Ecto neural progenitor cell (in vitro differentiated cells): ENCODE results near the gene LRRC8E.
A peak's percentile ranks its signal among the peaks of the same experiment; 100 is the strongest.
"Not testable (repeated sequence)": the region's sequence is repeated elsewhere in the genome, so short reads cannot be mapped to it uniquely, and the experiment has no call there.

Source experiments
- DNase-seq: peaks from one replicate; pipeline ENCODE4 v3.0.0-alpha.2; 2018; ENCODE audit warnings: low spot score

The LRRC8E gene

DNA sequence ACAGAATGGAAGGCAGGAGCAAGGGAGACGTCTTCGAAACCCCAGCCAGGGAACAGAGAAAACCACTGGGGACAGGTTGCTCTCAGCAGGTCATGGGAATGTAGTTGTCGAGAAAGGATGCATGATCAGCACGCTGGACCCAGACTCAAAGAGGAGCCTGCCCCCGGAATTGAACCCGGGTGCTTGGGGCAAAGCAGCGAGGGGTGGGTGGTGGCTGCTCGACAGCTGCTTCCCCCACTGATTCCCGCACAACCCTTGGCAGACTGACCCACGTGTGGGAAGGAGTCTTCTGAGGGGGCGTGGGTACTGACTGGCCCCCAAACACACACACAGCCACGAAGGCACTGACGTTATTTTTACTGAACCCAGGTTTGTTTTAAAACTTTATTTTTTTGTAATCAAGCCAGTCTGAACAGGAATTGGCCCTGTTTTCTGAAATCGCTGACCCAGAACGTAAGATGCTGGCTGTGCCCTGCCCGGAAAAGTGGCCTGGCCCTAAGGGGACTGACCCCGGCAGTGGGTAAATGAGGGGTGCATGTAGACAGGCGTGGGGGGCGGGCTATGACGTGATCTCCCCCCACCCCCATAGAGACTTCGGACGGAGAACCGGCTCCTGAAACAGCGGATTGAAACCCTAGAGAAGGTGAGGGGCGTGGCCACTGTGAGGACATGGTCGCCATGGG is 32.7 kb upstream of the LRRC8E start:
- no peak for DNase-seq

DNA sequence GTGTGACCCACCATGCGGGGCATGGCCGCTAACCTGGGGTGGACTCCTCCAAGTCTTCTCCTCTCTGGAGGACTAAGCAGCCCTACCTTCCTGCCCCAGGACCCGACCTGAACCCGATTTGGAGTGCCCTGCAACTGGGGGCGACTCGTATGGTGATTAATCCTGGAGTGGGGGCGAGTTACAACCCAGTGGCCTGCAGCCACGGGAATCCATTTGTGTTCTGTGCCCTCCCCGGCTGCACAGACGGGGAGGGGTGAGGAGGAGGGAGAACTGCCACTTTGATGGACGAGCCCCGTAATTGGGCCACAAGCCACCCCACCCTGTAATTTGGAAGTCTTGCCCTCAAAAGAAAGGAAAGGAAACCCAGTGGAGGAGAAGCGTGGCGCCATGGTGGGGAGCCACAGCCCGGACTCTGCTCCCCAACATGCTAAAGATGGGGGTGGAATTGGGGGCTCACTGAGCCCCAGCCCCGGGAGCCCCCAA is 32.2 kb upstream of the LRRC8E start:
- no peak for DNase-seq

DNA sequence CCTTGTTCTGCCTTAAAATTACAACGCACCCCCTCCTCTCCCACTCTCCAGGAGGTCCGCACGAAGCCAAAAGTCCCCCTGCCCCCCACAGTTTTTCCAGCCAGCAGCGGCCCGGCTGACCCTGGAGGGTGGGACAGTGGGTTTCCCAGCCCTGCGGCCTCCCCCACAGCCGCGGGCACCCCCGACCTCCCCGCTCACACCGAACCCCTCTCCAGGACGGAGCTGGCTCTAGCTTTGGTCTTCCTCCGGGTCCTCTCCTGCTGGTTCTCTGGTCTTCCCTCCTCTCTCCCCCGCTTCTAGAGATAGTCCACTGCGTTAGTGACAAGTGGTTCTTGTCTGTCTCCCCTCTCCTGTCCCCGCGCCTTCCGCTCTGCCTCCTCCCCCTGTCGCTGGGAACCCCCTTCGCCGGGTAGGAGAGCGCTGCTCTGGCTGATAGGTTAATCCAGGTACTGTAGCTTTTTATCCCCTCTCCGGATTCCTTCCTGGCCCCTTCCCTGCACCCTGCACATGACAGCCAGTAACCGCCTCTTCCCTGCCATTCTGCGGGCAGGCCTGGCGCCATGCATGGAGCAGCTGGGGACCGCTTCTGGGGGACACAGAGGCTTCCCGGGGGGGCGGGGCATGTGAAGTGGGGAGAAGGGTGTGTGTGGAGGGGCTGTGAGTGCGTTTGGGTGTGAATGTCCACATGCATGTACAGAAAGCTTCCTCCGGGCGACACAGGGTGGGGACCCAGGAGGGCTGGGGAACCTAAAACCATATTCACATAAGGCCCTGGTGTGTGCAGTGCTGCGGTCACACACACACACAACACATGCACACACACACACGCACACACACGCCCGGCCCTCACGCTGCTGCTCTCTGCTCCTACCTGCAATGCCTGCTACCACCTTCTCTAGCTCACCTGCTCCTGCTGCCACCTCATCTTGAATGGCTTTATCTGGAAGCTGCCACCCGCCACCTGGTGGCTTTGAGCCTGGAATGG is 31.3 kb upstream of the LRRC8E start:
- no peak for DNase-seq

DNA sequence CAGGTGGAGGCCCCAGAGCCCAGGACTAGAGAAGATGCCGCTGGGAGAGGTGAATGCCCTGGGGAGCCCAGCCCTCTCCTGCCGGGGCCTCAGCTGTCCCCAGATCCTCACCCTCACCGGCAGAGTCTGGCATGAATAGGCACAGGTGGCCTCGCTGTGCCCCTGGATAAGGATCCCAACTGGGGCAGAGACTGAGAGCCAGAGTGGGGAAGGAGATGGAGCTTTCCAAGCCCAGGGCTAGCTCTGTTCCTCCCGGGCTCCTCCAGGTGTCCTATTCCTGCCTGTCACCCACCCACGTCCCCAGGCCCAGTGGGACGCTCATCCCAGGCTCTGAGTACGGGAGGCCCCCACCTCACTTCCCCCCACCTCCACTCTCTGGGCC is 30.6 kb upstream of the LRRC8E start:
- no peak for DNase-seq

DNA sequence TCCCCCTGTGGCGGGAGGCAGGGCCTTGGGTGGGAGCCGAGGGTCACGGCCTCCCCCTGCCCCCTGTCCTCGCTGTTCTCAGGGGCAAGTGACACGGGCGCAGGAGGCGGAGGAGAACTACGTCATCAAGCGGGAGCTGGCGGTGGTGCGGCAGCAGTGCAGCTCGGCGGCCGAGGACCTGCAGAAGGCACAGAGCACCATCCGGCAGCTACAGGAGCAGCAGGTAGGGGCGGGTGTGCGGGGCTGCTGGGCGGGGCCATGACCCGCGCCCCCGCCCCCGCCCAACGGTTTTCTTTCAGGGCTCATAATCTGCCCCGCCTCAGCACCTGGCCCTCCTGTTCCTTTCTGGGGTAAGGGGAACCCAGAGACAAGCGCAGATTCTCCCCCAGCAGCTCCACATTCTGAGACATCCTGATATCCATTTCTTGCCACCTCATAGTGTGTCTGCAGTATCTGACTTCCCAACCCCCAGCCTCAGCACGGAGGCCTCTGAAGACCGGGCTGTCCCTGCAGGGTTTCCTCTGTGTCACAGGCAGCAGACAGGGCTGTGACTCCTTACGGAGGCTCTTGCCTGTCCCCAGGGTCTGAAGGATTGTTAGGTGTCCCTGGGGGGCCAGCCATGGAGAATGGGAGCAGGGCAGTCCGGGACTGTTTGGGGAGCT is 30.1 kb upstream of the LRRC8E start:
- peak; percentile 84 for DNase-seq

DNA sequence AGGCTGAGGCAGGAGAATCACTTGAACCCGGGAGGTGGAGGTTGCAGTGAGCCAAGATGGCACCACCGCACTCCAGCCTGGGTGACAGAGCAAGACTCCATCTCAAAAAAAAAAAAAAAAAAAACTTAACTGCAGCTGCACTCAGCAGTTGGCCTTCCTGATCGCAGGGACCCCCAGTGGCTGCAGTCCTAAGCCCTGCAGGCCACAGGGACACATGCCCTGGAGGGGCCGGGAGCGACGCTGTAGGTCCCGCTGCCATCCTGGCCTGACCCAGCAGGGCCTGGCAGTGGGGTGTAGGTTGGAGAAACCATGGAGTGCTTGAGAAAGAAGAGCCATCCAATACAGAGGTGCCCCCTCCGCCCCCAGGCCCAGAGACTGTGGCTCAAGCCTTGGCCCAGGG is 29.2 kb upstream of the LRRC8E start:
- not testable (repeated sequence) for DNase-seq

DNA sequence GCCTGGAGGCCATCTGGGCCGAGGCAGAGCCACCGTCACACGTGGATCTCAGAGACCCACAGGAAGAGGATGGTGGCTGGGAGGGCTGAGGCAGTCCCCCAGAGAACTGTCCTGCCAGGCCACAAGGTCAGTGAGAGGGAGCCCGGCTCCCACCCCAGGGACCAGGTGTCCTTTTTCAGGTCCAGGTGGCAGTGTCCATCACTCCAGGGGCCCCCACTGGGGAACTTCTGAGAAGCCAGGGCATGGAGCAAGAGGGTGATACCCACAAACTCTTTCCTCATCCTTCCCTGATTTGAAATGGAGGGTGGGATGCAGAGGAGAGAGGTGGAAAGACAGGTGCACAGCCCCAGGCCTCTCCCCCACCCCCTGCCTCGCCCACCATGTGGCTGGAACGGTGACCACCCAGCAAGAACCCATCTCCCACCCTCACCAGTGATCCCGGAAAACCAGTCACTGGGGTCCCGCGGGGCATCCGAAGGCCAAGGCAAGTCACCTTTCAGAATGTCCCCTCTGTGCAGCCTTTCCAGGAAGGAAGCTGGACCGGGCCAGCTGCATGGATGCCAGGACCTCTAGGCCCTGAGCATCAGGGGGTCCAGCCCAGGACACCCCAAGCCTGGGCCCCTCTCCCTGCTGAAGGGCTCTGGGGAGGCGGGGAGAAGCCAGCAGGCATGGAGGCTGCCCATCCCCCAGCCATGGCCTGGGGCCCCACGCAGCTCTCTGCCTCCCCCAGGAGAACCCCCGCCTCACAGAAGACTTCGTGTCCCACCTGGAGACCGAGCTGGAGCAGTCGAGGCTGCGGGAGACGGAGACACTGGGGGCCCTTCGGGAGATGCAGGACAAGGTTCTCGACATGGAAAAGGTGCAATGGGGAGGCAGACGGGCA is 28.2 kb upstream of the LRRC8E start:
- no peak for DNase-seq

DNA sequence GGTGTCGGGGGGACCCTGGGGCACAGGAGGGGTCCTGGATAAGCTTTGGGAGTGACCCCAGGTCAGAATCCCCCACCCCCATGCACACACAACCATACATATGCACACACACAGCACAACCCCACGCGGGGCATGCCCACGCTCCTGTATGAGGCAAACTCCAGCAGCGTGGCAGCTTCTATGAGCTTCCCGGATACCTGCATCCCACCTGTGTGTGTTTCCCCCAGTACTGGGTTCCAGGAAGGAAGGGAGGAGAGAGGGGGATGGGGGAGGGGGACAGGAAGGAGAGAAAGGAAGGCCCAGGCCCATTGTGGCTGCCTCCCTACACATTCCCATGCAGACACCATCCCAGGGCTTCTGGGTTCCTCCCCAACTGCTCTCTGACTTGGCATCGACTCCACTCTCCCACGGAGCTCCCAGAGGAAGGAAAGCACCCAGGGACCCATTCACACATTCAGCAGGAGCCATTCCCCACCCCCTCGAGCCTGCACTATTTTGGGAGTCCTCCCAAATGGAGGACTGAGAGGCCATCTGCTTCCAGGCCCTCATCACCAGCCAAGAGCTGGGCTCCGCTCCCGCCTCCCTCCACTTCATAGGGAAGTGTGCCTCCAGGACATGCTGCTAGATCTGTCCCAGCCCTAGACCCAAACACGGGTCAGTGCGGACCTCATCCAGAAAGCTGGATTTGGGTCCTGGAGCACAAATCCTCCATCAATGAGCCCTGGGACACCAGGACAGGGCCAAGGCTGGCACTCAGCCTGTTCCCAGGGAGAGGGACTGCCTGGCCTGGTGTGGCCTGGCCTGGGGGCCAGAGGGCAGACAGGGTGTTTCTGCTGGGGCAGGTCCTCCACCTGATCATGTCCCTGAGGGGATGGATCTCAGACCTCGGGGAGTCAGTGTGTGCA is 27.3 kb upstream of the LRRC8E start:
- no peak for DNase-seq

DNA sequence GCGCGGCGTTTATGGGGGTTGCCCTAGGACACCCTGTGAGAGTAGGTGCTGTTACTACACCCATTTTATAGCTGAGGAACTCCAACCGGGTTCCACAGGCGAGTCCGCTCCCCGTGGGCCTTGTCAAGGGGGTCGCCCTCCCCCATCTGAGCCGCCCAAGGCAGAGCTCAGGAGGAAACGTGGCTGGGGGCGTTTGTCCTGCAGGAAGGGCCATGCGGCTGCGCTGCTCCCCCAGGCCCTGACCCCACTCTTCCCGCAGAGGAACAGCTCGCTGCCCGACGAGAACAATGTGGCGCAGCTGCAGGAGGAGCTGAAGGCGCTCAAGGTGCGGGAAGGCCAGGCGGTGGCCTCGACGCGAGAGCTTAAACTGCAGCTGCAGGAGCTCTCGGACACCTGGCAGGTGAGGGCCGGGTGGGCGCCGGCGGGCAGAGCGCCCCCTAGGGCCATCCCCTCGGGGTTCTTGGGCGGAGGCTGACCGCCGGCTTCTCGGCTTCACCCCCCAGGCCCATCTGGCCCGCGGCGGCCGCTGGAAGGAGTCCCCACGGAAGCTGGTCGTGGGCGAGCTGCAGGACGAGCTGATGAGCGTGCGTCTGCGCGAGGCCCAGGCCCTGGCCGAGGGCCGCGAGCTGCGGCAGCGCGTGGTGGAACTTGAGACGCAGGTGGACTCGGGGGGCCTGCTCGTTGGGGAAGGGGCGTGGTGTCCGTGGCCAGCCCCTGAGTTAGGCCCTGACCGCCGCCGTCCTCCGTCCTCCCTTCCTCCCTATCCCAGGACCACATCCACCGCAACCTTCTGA is 26.5 kb upstream of the LRRC8E start:
- DNase-seq: peak; percentile 68

DNA sequence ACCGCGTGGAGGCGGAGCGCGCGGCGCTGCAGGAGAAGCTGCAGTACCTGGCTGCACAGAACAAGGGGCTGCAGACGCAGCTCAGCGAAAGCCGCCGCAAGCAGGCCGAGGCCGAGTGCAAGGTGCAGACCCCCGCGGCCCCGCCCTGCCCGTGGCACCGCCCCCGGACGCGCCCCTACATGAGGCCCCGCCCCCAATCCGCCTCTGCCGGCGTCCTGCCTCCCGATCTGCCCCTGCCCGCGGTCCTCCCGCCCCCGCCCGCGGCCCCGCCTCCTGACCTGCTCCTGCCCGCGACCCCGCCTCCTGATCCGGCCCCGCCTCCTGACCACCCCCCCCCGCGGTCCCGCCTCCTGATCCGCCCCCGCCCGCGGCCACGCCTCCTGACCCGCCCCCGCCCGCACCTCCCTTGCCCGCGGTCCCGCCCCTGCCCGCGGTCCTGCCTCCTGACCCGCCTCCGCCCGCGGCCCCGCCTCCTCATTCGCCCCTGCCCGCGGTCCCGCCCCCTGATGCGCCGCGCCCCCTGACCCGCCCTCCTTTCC is 25.8 kb upstream of the LRRC8E start:
- DNase-seq: peak; percentile 98

DNA sequence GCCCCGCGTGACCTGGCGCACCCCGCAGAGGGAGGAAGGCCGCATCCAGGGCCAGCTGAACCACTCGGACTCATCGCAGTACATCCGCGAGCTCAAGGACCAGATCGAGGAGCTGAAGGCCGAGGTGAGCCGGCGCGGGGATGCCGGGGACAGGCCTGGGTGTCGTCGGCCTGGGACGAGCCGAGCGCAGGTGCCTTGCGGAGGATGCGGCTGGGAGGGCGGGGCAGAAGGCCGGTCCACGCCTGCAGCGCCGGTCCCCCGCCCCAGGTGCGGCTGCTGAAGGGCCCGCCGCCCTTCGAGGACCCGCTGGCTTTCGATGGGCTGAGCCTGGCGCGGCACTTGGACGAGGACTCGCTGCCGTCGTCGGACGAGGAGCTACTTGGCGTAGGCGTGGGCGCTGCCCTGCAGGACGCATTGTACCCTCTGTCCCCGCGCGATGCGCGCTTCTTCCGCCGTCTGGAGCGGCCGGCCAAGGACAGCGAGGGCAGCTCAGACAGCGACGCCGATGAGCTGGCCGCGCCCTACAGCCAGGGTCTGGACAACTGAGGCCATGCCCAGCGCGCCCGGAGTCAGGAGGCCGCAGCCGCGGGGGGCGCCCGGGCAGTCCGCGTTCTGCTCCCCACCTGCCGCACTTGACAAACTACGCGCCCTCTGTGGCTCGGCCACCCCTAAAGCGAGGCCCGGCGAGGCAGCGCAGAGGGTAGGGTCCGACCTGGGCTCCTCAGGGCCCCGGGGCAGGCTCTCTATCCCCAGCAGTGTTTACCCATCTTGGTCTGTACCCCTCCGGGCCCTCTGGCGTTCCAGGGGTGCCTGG is 24.9 kb upstream of the LRRC8E start:
- DNase-seq: no peak

DNA sequence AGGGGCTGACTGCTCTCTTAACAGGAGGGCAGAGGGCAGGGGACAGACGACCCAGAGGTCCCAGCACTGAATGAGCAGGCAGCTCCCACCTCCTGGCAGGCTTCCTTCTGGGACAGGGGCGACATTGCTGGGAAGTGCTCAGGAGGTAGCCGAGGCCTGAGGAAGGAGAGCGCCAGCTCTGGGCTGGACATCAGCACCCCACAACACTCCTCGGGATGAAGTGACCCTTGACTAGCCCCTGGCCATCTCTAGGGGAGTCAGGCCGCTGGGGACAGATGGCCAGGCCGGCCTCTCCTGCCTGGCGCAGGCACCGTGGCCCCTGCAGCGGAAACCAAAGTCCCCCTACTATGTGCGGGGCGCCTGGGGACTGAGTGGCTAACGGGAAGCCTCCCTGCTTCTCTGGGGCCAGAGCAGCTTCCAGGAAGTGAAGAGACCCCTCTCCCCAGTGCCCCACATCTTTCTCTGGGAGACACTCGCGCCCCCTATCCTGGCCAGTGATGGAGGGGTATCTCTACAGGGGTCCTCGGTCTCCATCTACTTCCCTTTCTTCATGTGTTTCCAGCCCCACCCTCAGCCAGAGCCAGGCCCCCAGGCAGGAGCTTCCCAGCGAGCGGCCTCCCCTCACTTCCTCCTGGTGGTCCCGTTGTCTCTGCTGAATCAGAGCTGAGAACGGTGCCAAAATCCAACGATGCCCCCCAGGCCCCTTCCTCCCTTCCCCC is 24.2 kb upstream of the LRRC8E start:
- no peak for DNase-seq

DNA sequence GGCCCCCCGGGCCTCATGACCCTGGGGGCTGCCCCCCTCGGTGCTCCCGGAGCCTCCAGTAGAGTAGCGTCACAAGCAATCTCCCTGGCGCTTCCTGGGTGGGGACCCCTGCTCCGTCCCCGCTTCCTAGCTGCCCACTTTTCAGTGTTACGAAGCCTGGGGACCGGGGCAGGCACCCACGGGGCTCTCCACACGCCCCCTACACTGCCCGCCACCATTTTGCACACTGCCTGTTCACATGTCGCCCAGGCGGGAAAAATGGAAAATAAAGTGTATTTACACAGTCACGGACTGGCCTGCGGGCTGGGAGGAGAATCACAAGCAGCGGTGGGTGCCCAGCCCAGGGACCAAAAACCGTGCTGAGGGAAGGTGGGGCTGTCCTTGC is 23.6 kb upstream of the LRRC8E start:
- DNase-seq: no peak

DNA sequence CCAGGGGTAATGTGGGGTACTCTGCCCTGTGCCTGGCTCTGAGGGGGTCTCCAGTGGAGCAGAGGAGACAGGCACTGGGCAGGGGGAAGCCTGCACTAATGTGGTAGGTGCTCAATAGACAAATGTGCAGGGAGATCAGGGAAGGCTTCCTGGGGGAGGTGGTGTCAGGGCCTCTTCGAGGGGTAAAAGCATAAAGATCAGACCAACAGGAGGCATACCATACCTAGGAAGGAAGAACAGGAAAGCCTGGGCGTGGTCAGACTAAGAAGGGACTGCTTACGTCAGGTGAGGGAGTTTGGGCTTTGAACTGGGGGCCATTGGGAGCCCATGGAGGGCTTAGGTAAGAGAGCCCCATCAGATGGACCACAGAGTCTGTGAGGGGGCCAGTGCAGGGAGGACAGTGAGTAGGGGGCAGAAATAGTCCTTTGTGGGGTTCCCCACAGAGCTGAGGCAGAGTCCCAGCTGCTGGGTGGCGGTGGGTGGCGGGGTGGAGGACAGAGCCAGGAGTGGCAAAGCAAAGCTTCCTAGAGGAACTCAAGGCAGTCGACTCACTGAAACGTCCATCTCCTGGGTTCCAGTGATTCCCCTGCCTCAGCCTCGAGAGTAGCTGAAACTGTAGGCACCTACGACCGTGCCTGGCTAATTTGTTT is 22.9 kb upstream of the LRRC8E start:
- DNase-seq: no peak

DNA sequence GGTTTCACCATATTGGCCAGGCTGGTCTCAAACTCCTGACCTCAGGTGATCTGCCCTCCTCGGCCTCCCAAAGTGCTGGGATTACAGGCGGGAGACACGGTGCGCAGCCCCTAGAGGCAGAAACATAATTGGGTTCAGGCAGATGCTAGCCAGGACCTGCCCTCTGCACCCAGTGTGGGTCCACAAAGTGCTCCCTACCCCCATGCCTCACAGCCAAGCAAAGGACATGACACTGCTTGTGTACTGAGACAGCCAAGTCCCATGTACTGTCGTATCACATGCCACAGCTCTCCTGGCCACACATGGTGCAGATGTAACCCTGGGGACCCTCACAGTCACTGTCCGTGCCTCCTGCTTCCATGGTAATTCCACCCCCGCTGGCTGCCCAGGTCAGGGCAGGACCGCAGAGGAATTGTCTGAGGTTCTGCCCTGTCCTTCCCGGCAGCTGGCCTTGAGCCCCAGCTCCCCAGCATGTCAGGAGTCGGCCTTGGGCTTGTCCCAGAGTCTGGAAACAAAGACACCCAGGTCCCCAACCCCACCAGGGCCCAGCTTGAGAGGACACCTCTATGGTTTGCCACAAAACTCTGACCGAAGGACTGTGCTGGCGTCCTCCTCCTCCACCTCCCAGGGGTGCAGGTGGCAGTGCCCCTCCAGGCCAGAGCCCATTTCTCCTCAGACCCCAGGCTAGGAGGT is 21.8 kb upstream of the LRRC8E start:
- no peak for DNase-seq

DNA sequence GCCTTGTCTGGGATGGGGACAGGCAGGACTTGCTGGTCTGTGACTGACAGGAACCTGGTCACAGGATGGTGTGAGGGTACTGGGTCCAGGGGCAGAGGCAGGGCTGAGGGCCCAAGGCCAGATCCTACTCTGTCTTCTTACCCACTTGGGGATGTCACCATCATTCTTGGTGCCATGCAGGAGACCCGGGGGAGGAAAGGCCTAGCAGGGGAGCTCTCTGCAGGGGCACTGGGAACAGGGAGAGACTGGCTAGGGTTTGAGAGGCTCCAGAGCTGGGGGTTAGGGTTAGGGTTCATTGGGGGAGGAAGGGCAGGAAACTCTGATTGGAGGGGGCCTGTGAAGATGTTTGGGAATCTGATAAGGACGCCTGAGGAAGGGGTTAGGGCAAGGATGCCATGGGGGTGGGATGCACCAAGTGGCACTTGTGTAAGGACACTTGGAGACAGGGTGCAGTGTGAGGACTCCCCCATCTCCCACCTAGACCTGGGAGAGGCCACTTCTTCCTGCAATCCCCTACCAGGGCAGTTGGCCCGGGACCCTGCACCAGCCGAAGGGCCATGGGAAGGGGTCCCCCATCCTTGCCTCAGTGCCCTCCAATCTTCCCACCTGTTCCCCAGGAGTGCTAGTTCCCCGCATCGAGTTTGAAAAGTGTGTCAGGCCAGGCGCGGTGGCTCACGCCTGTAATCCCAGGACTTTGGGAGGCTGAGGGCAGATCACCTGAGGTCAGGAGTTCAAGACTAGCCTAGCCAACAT is 21.0 kb upstream of the LRRC8E start:
- DNase-seq: no peak
